GM12878 (cell line): ENCODE data around the gene GKN1. TPM values are rescaled to one million over a fixed set of nuclear protein-coding genes. Genes with fewer than 3 reads are reported as not detected.

Source experiments
- ATAC-seq: fragments of 200-7000 bp; cut with Tn5 transposase; 3 replicates; pipeline ENCODE4 v1.9.1; 2020; ENCODE audit warnings: mild to moderate bottlenecking, moderate library complexity
- BruUV-seq: library from RNA; stranded (reverse); fragments of 400-500 nt; replicated peaks from 2 replicates; lab custom pipeline; 2021; lab: Mats Ljungman, UMichigan
- CTCF ChIA-PET: fragments of 300-600 bp; sonication (Branson Sonifier 250); formaldehyde crosslinking; extraction: SDS; loops from one replicate; lab custom pipeline; 2021; ENCODE audit warnings: inconsistent platforms; lab: Yijun Ruan, JAX
- POLR2A ChIA-PET: fragments of 350-600 bp; formaldehyde crosslinking; extraction: SDS; loops from one replicate; lab custom pipeline; 2021; ENCODE audit warnings: inconsistent platforms; lab: Charles Lee
- RAD21 ChIA-PET: fragments of 300-600 bp; sonication (Branson Sonifier 250); formaldehyde crosslinking; loops from one replicate; lab custom pipeline; 2023; ENCODE audit warnings: antibody characterized with exemption; ENCODE audit not compliant: unreplicated experiment; lab: Charles Lee
- SMC1A ChIA-PET: fragments of 300-600 bp; sonication (Branson Sonifier 250); formaldehyde crosslinking; loops from one replicate; lab custom pipeline; 2023; ENCODE audit not compliant: unreplicated experiment, uncharacterized antibody; lab: Charles Lee
- DNase-seq: peaks from one replicate; pipeline ENCODE4 v3.0.0-alpha.2; 2011; ENCODE audit warnings: low read depth, low spot score
- FAIRE-seq: peaks from 3 replicates; lab custom pipeline; 2011; peaks lifted over from hg19 to GRCh38; lab: Jason Lieb, UNC
- H2AFZ ChIP-seq: 2 replicates; pipeline ENCODE4 v1.6.0; 2011; ENCODE audit warnings: low read depth, low read length, control low read depth; ENCODE audit not compliant: control insufficient read depth
- H3K27ac ChIP-seq: 2 replicates; pipeline ENCODE4 v1.5.1; 2011; ENCODE audit warnings: control low read depth; ENCODE audit not compliant: control insufficient read depth, insufficient read depth
- H3K27me3 ChIP-seq, 2 experiments: replicated peaks in 1 of 2; 2 replicates each; pipeline versions ENCODE4 v1.6.0 to v1.6.1; 2011; ENCODE audit warnings: low read length in 1 of 2; ENCODE audit not compliant: control insufficient read depth in 2 of 2, insufficient read depth in 2 of 2
- H3K36me3 ChIP-seq, 2 experiments: 2 replicates each; pipeline ENCODE4 v1.5.1; 2011; ENCODE audit warnings: low read length in 1 of 2; ENCODE audit not compliant: control insufficient read depth in 2 of 2, insufficient read depth in 2 of 2
- H3K4me1 ChIP-seq: 2 replicates; pipeline ENCODE4 v1.6.1; 2011; ENCODE audit warnings: mild to moderate bottlenecking, low read length, moderate library complexity, mixed read lengths; ENCODE audit not compliant: control insufficient read depth, insufficient read depth
- H3K4me2 ChIP-seq: 2 replicates; pipeline ENCODE4 v1.6.0; 2011; ENCODE audit warnings: control low read depth; ENCODE audit not compliant: control insufficient read depth, insufficient read depth
- H3K4me3 ChIP-seq: fragments of 200-600 bp; sonication (generic); 2 replicates; pipeline ENCODE4 v1.5.1; 2016
- H3K79me2 ChIP-seq: 2 replicates; pipeline ENCODE4 v1.6.0; 2011; ENCODE audit warnings: low read length; ENCODE audit not compliant: control insufficient read depth, insufficient read depth
- H3K9ac ChIP-seq: 2 replicates; pipeline ENCODE4 v1.8.0; 2011; ENCODE audit warnings: low read length, control low read depth, mixed read lengths; ENCODE audit not compliant: control insufficient read depth, insufficient read depth
- H3K9me3 ChIP-seq: replicated peaks from 3 replicates; pipeline ENCODE4 v1.5.1; 2011; ENCODE audit warnings: mild to moderate bottlenecking, low read length; ENCODE audit not compliant: control insufficient read depth, insufficient read depth
- H4K20me1 ChIP-seq: 2 replicates; pipeline ENCODE4 v1.6.0; 2011; ENCODE audit not compliant: control insufficient read depth, insufficient read depth
- MXI1 ChIP-seq: fragments of 150-350 bp; IDR thresholded peaks from 2 replicates; pipeline ENCODE4 v1.6.1; 2011; ENCODE audit warnings: low read depth, mild to moderate bottlenecking, inconsistent platforms, low read length, improper control_type of control experiment
- MYC ChIP-seq: IDR thresholded peaks from 2 replicates; pipeline ENCODE4 v1.6.1; 2011; ENCODE audit warnings: mild to moderate bottlenecking, low read length, moderate library complexity, inconsistent platforms; ENCODE audit not compliant: insufficient read depth, insufficient replicate concordance, insufficient read length, severe bottlenecking
- NR2C2 ChIP-seq: IDR thresholded peaks from 2 replicates; pipeline ENCODE4 v1.6.1; 2011; ENCODE audit warnings: borderline replicate concordance, low read depth; ENCODE audit not compliant: control insufficient read depth, insufficient read length
- STAT3 ChIP-seq: IDR thresholded peaks from 2 replicates; pipeline ENCODE4 v1.6.1; 2011; ENCODE audit warnings: low read depth, low read length, improper control_type of control experiment
- TCF3 ChIP-seq: IDR thresholded peaks from 2 replicates; pipeline ENCODE4 v1.6.1; 2012; ENCODE audit warnings: low read depth, mild to moderate bottlenecking, low read length, borderline replicate concordance; ENCODE audit not compliant: insufficient read depth
- in situ Hi-C: fragments of 300-500 bp; cut with MboI; formaldehyde crosslinking; loops from 9 replicates; pipeline ENCODE4 v1.14.3; 2018; ENCODE audit warnings: mixed read lengths
- intact Hi-C: fragments of 100-400 bp; cut with micrococcal nuclease; formaldehyde crosslinking; loops from one replicate; pipeline ENCODE4 v1.14.2; 2022; ENCODE audit not compliant: unreplicated experiment
- polyA plus RNA-seq, 11 experiments: library from polyadenylated mRNA; depleted of rRNA in 4 of 11; unstranded in 6 of 11; stranded (reverse) in 5 of 11; fragments of >200 nt; fragmentation: Nextera tagmentation in 4 of 11; fragmentation: Illumina TruSeq in 1 of 11; extraction: Ambion mirVana in 4 of 11; extraction: Trizol in 1 of 11; gene quantifications; 1 replicate in 1 of 11; 2 replicates in 10 of 11; pipeline versions ENCODE4 v1.2.1 to v1.2.3, GENCODE V29; 2011 to 2016; ENCODE audit warnings: inconsistent platforms in 2 of 11, missing spikeins in 2 of 11, low read depth in 1 of 11
- total RNA-seq, 4 experiments: library from RNA; depleted of rRNA in 3 of 4; stranded (reverse); fragments of >200 nt in 3 of 4; fragmentation: Illumina TruSeq in 1 of 4; extraction: Trizol in 1 of 4; gene quantifications; 2 replicates each; pipeline versions ENCODE4 v1.2.1 to v1.2.3, GENCODE V29; 2013 to 2021
- TF ChIP-seq, protein P1 (sequence below): IDR thresholded peaks from 2 replicates; pipeline ENCODE4 v1.6.1; 2012; ENCODE audit warnings: low read length, inconsistent platforms

GKN1 gene
- total and polyA plus RNA-seq, 10 of the 15 experiments (the other 5 are each of a cell fraction or from before 2014, with no cell fraction given): not detected

DNA sequence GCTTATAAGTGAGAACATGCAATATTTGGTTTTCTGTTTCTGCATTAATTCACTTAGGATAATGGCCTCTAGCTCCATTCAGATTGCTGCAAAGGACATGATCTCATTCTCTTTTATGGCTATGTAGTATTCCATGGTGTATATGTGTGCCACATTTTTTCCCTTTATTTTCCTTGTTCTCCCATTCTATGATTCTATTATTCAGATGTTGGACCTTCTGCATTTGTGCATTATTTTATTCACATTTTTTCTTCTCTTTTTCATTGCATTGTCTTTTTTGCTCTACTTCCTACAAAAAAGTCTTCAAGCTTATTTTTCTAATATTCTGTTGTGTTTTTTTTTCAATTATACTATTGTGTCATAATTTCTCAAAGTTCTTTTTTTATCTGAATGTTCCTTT, 27.4 kb downstream of the GKN1 start:
- H4K20me1 ChIP-seq: no peaks in the 10 kb centered on the region
- H3K79me2 ChIP-seq: no peaks in the 10 kb centered on the region
- CTCF ChIA-PET: interaction anchor here (1.5 kb wide), 1 partner anchor 9 kb away, joined by 4 read pairs; no protein-coding TSS in a partner anchor
- RAD21 ChIA-PET: no interaction called here
- POLR2A ChIA-PET: no interaction called here
- SMC1A ChIA-PET: interaction anchor here (1.1 kb wide), 1 partner anchor 138 kb away, joined by 3 read pairs; no protein-coding TSS in a partner anchor
- intact Hi-C loops (no loop called here), in situ Hi-C loops (loop anchor here (25.0 kb wide), 1 partner anchor 710 kb away; no protein-coding TSS in a partner anchor)
- H3K9ac ChIP-seq: no peak overlapping the region
- H3K4me3 ChIP-seq: no peak overlapping the region
- H3K4me2 ChIP-seq: no peak overlapping the region
- H3K27ac ChIP-seq: no peak overlapping the region
- no peaks in the 10 kb centered on the region for H3K4me1 ChIP-seq
- no TSS peak for BruUV-seq
- ATAC-seq (no peak), FAIRE-seq (no peak), DNase-seq (no peak)
- no peaks in the 10 kb centered on the region; a peak in 1 of 4 replicates for H3K27me3 ChIP-seq
- no peaks in the 10 kb centered on the region for H3K9me3 ChIP-seq
- H2AFZ ChIP-seq: no peak overlapping the region
- no peaks in the 10 kb centered on the region for H3K36me3 ChIP-seq
- TF ChIP-seq STAT3 (no peak), MXI1 (no peak), MYC (no peak), TCF3 (no peak), NR2C2 (no peak)
- TF ChIP-seq, protein P1, sequence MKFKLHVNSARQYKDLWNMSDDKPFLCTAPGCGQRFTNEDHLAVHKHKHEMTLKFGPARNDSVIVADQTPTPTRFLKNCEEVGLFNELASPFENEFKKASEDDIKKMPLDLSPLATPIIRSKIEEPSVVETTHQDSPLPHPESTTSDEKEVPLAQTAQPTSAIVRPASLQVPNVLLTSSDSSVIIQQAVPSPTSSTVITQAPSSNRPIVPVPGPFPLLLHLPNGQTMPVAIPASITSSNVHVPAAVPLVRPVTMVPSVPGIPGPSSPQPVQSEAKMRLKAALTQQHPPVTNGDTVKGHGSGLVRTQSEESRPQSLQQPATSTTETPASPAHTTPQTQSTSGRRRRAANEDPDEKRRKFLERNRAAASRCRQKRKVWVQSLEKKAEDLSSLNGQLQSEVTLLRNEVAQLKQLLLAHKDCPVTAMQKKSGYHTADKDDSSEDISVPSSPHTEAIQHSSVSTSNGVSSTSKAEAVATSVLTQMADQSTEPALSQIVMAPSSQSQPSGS: no peak
